GM19467 (cell line): ENCODE data around the gene CHST8.

ENCODE experiments used
- ATAC-seq: cut with Tn5 transposase; IDR thresholded peaks from one replicate; pipeline ENCODE4 v1.9.1; 2021; ENCODE audit warnings: mild to moderate bottlenecking, moderate library complexity; ENCODE audit not compliant: unreplicated experiment

CHST8 gene

GRCh38 chr19:33706631-33707030 lies 84.9 kb downstream of the CHST8 start:
- ATAC-seq, result no peak

- no peak for ATAC-seq
Observed at GRCh38 chr19:33712268-33712667, 90.5 kb downstream of the CHST8 start.

GRCh38 chr19:33713194-33713593 lies 91.4 kb downstream of the CHST8 start:
- ATAC-seq, result no peak

- no peak for ATAC-seq
Observed at GRCh38 chr19:33714149-33714548, 92.4 kb downstream of the CHST8 start.

- no peak for ATAC-seq
Observed at GRCh38 chr19:33715462-33715861, 93.7 kb downstream of the CHST8 start.

- no peak for ATAC-seq
Observed at GRCh38 chr19:33717878-33718277, 96.1 kb downstream of the CHST8 start.

GRCh38 chr19:33718651-33719254 lies 97.0 kb downstream of the CHST8 start:
- no peak for ATAC-seq

GRCh38 chr19:33719366-33720154 lies 97.8 kb downstream of the CHST8 start:
- no peak for ATAC-seq

- no peak for ATAC-seq
Observed at GRCh38 chr19:33720155-33720493, 98.4 kb downstream of the CHST8 start.

GRCh38 chr19:33720691-33721682 lies 99.2 kb downstream of the CHST8 start:
- no peak for ATAC-seq

- ATAC-seq, result no peak
Observed at GRCh38 chr19:33721735-33722297, 100.1 kb downstream of the CHST8 start.

- ATAC-seq, result no peak
Observed at GRCh38 chr19:33722456-33723239, 100.9 kb downstream of the CHST8 start.

GRCh38 chr19:33723512-33723911 lies 101.8 kb downstream of the CHST8 start:
- no peak for ATAC-seq

GRCh38 chr19:33724021-33724720 lies 102.4 kb downstream of the CHST8 start:
- ATAC-seq, result no peak

- no peak for ATAC-seq
Observed at GRCh38 chr19:33724721-33725060, 102.9 kb downstream of the CHST8 start.

GRCh38 chr19:33725567-33725966 lies 103.8 kb downstream of the CHST8 start:
- no peak for ATAC-seq

GRCh38 chr19:33726756-33727155 lies 105.0 kb downstream of the CHST8 start:
- no peak for ATAC-seq

- no peak for ATAC-seq
Observed at GRCh38 chr19:33727331-33727998, 105.7 kb downstream of the CHST8 start.

- ATAC-seq, result no peak
Observed at GRCh38 chr19:33728141-33728540, 106.4 kb downstream of the CHST8 start.
